ENCODE measurements around the gene USP24.
A peak's percentile ranks its signal among the peaks of the same experiment; 100 is the strongest.

Gene USP24

GRCh38 chr1:55150880-55151588, 64.1 kb downstream of the USP24 start:
- H3K27ac ChIP-seq = peak overlapping the region; percentile 79
- H3K27me3 ChIP-seq = no peaks in the 10 kb centered on the region
- H3K4me1 ChIP-seq (ENCODE audit: control insufficient read depth in 1 of 2, insufficient read depth in 1 of 2, low read depth in 1 of 2, low read length in 1 of 2) = peaks cover 13 to 15% of the 10 kb centered on the region in 2 experiments
- no peak overlapping the region for H3K4me3 ChIP-seq (ENCODE audit: low read depth in 1 of 2, low read length in 1 of 2)
- no peak for TF ChIP-seq CTCF (IDR thresholded peaks at IDR 0.05)
- H3K36me3 ChIP-seq = peaks cover 36% of the 10 kb centered on the region
- no peaks in the 10 kb centered on the region for H3K9me3 ChIP-seq

GRCh38 chr1:55148676-55149075, 66.5 kb downstream of the USP24 start:
- H3K4me1 ChIP-seq (ENCODE audit: control insufficient read depth in 1 of 2, insufficient read depth in 1 of 2, low read depth in 1 of 2, low read length in 1 of 2) = peaks cover 15 to 16% of the 10 kb centered on the region in 2 experiments
- peaks cover 41% of the 10 kb centered on the region for H3K36me3 ChIP-seq
- no peak for TF ChIP-seq CTCF (IDR thresholded peaks at IDR 0.05)
- no peaks in the 10 kb centered on the region for H3K9me3 ChIP-seq
- no peaks in the 10 kb centered on the region for H3K27me3 ChIP-seq
- H3K4me3 ChIP-seq (ENCODE audit: low read depth in 1 of 2, low read length in 1 of 2) = no peak overlapping the region
- no peak overlapping the region for H3K27ac ChIP-seq

GRCh38 chr1:55147524-55147923, 67.6 kb downstream of the USP24 start:
- Histone ChIP-seq H3K4me3 (ENCODE audit: low read depth in 1 of 2, low read length in 1 of 2) (no peak overlapping the region), H3K27ac (no peak overlapping the region), H3K4me1 (ENCODE audit: control insufficient read depth in 1 of 2, insufficient read depth in 1 of 2, low read depth in 1 of 2, low read length in 1 of 2) (peaks cover 15 to 16% of the 10 kb centered on the region in 2 experiments), H3K9me3 (no peaks in the 10 kb centered on the region), H3K36me3 (peaks cover 45% of the 10 kb centered on the region), H3K27me3 (no peaks in the 10 kb centered on the region)
- no peak for TF ChIP-seq CTCF (IDR thresholded peaks at IDR 0.05)

GRCh38 chr1:55146781-55147180, 68.4 kb downstream of the USP24 start:
- Histone ChIP-seq H3K36me3 (peaks cover 52% of the 10 kb centered on the region), H3K4me3 (ENCODE audit: low read depth in 1 of 2, low read length in 1 of 2) (no peak overlapping the region), H3K9me3 (no peaks in the 10 kb centered on the region), H3K27ac (no peak overlapping the region), H3K27me3 (no peaks in the 10 kb centered on the region), H3K4me1 (ENCODE audit: control insufficient read depth in 1 of 2, insufficient read depth in 1 of 2, low read depth in 1 of 2, low read length in 1 of 2) (peaks cover 12 to 14% of the 10 kb centered on the region in 2 experiments)
- TF ChIP-seq CTCF (IDR thresholded peaks at IDR 0.05) = no peak

- peaks cover 0 to 3% of the 10 kb centered on the region in 2 experiments for H3K4me1 ChIP-seq (ENCODE audit: control insufficient read depth in 1 of 2, insufficient read depth in 1 of 2, low read depth in 1 of 2, low read length in 1 of 2)
- H3K27me3 ChIP-seq = no peaks in the 10 kb centered on the region
- H3K27ac ChIP-seq = no peak overlapping the region
- H3K4me3 ChIP-seq (ENCODE audit: low read depth in 1 of 2, low read length in 1 of 2) = no peak overlapping the region
- H3K9me3 ChIP-seq = no peaks in the 10 kb centered on the region
- peaks cover 60% of the 10 kb centered on the region for H3K36me3 ChIP-seq
- TF ChIP-seq CTCF (IDR thresholded peaks at IDR 0.05) = no peak
Measured at GRCh38 chr1:55144886-55145285, 70.3 kb downstream of the USP24 start.
